ENCODE results near the gene ADM2.
A peak's percentile ranks its signal among the peaks of the same experiment; 100 is the strongest.

ADM2 gene

GRCh38 chr22:50482107-50483074, 1.0 kb downstream of the ADM2 start:
- H3K4me3 ChIP-seq (ENCODE audit: low read length) = peak overlapping the region; percentile 31; the same call in 1 of the 2 replicates
- no peak for TF ChIP-seq ZNF274 (IDR thresholded peaks at IDR 0.05; ENCODE audit: low read depth, low read length)

- no peak overlapping the region for H3K4me3 ChIP-seq (ENCODE audit: low read length)
- no peak for TF ChIP-seq ZNF274 (IDR thresholded peaks at IDR 0.05; ENCODE audit: low read depth, low read length)
These were observed 1.8 kb downstream of the ADM2 start for GRCh38 chr22:50483106-50483505.

GRCh38 chr22:50483556-50483955, 2.2 kb downstream of the ADM2 start:
- TF ChIP-seq ZNF274 (IDR thresholded peaks at IDR 0.05; ENCODE audit: low read depth, low read length) = no peak
- H3K4me3 ChIP-seq (ENCODE audit: low read length) = no peak overlapping the region

GRCh38 chr22:50483977-50484853, 2.9 kb downstream of the ADM2 start:
- H3K4me3 ChIP-seq (ENCODE audit: low read length) = no peak overlapping the region
- TF ChIP-seq ZNF274 (IDR thresholded peaks at IDR 0.05; ENCODE audit: low read depth, low read length) = no peak

- no peak overlapping the region for H3K4me3 ChIP-seq (ENCODE audit: low read length)
- TF ChIP-seq ZNF274 (IDR thresholded peaks at IDR 0.05; ENCODE audit: low read depth, low read length) = no peak
These were observed 4.1 kb downstream of the ADM2 start for GRCh38 chr22:50485221-50486131.

- no peak for TF ChIP-seq ZNF274 (IDR thresholded peaks at IDR 0.05; ENCODE audit: low read depth, low read length)
- H3K4me3 ChIP-seq (ENCODE audit: low read length) = no peak within 1 kb of the TSS
These were observed 5.4 kb downstream of the ADM2 start, which contains the start of gene MIOX for GRCh38 chr22:50486561-50487289. Gene MIOX, plus strand, starts transcription at chr22:50486859. Its CDS starts 39 bp downstream, at chr22:50486898.

- H3K4me3 ChIP-seq (ENCODE audit: low read length) = no peak overlapping the region
- TF ChIP-seq ZNF274 (IDR thresholded peaks at IDR 0.05; ENCODE audit: low read depth, low read length) = no peak
These were observed 6.1 kb downstream of the ADM2 start for GRCh38 chr22:50487290-50488005.

GRCh38 chr22:50488006-50488677, 6.8 kb downstream of the ADM2 start:
- TF ChIP-seq ZNF274 (IDR thresholded peaks at IDR 0.05; ENCODE audit: low read depth, low read length) = no peak
- no peak overlapping the region for H3K4me3 ChIP-seq (ENCODE audit: low read length)

- no peak for TF ChIP-seq ZNF274 (IDR thresholded peaks at IDR 0.05; ENCODE audit: low read depth, low read length)
- H3K4me3 ChIP-seq (ENCODE audit: low read length) = no peak overlapping the region
These were observed 7.5 kb downstream of the ADM2 start for GRCh38 chr22:50488886-50489285.

- no peak overlapping the region for H3K4me3 ChIP-seq (ENCODE audit: low read length)
- TF ChIP-seq ZNF274 (IDR thresholded peaks at IDR 0.05; ENCODE audit: low read depth, low read length) = no peak
These were observed 8.3 kb downstream of the ADM2 start for GRCh38 chr22:50489363-50490243.
